Testis (tissue), 2 donors: Measurements from ENCODE around the gene NUCKS1.

Source experiments
- POLR2A ChIP-seq: fragments of 450-650 bp; IDR thresholded peaks from one replicate; pipeline ENCODE4 v1.6.1; 2017; ENCODE audit warnings: antibody characterized with exemption, mild to moderate bottlenecking, moderate library complexity
- TF ChIP-seq, protein P1 (sequence below), 3 experiments: fragments of 450-650 bp in 2 of 3; fragments of 200-600 bp in 1 of 3; sonication (generic) in 1 of 3; IDR thresholded peaks; one replicate each; pipeline ENCODE4 v1.5.1; 2016 to 2019; ENCODE audit warnings: antibody characterized with exemption in 3 of 3, mild to moderate bottlenecking in 2 of 3, moderate library complexity in 1 of 3

DNA sequence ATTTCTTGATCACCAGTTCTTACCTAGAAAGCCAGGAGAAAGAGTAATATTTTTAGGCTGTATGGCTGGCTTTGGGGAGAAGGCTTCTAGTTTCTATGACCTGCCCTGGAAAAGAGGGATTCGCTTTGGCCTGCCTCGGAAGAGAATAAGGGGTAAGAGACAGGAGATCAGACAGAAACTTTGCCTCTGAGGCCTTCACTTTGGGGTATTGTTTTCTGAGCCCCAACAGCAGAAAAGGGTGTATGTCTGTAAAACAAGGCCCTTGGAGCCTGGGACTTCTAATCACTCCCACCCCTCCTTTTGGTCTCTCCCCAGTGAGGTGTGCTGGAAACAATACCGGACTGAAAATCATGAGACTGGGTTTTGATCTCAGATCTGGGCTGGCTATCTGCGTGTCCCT, 74.7 kb downstream of the NUCKS1 start:
- no peak for TF ChIP-seq POLR2A
- TF ChIP-seq, protein P1, sequence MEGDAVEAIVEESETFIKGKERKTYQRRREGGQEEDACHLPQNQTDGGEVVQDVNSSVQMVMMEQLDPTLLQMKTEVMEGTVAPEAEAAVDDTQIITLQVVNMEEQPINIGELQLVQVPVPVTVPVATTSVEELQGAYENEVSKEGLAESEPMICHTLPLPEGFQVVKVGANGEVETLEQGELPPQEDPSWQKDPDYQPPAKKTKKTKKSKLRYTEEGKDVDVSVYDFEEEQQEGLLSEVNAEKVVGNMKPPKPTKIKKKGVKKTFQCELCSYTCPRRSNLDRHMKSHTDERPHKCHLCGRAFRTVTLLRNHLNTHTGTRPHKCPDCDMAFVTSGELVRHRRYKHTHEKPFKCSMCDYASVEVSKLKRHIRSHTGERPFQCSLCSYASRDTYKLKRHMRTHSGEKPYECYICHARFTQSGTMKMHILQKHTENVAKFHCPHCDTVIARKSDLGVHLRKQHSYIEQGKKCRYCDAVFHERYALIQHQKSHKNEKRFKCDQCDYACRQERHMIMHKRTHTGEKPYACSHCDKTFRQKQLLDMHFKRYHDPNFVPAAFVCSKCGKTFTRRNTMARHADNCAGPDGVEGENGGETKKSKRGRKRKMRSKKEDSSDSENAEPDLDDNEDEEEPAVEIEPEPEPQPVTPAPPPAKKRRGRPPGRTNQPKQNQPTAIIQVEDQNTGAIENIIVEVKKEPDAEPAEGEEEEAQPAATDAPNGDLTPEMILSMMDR (IDR thresholded peaks at IDR 0.05): no peak
